T-helper 2 cell treated with Interferon-gamma antibody and Interleukin-4, amounts not matched to agents 5 μg/mL and 100 μg/mL, for 36 hours (primary cell): ENCODE measurements around the gene FOXN3.
"Not testable (repeated sequence)": the region's sequence is repeated elsewhere in the genome, so short reads cannot be mapped to it uniquely, and the experiment has no call there.

Experiments
- DNase-seq: peaks from one replicate; pipeline ENCODE4 v3.0.0; 2021; ENCODE audit warnings: low spot score
- H3K27ac Mint-ChIP-seq: one replicate; pipeline ENCODE4 v1.8.0; 2021; ENCODE audit warnings: mild to moderate bottlenecking, mixed read lengths
- H3K27me3 Mint-ChIP-seq: one replicate; pipeline ENCODE4 v1.8.0; 2021; ENCODE audit warnings: low read depth, mixed read lengths
- H3K36me3 Mint-ChIP-seq: one replicate; pipeline ENCODE4 v1.8.0; 2021; ENCODE audit warnings: low read depth, mixed read lengths
- H3K4me1 Mint-ChIP-seq: one replicate; pipeline ENCODE4 v1.8.0; 2021; ENCODE audit warnings: low read depth, mixed read lengths
- H3K4me3 Mint-ChIP-seq: one replicate; pipeline ENCODE4 v1.8.0; 2022; ENCODE audit warnings: mild to moderate bottlenecking, moderate library complexity, mixed read lengths
- H3K9me3 Mint-ChIP-seq: one replicate; pipeline ENCODE4 v1.8.0; 2021; ENCODE audit warnings: mixed read lengths

The FOXN3 gene

DNA sequence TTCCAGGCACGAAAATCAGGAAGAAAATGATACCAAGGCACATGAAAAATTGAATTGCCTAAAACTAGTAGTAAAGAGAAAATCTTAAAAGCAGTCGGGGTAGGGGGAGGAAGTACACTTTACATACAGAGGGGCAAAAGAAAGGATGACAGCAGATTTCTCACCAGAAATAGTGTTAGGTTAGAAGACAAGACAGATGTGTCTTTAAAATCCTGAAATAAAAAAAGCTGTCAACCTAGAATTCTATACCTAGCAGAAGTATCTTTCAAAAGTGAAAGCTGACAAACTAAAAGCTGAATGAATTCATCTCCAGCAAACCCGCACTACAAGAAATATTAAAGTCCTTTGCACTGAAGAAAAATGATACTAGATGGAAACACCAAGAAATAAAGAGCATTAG lies 280.4 kb downstream of the FOXN3 start:
- no peaks in the 10 kb centered on the region for H3K27me3 Mint-ChIP-seq
- H3K4me1 Mint-ChIP-seq, result no peaks in the 10 kb centered on the region
- H3K4me3 Mint-ChIP-seq, result no peak overlapping the region
- DNase-seq, result no peak
- no peaks in the 10 kb centered on the region for H3K36me3 Mint-ChIP-seq
- peaks cover 20% of the 10 kb centered on the region for H3K9me3 Mint-ChIP-seq
- H3K27ac Mint-ChIP-seq, result no peak overlapping the region

DNA sequence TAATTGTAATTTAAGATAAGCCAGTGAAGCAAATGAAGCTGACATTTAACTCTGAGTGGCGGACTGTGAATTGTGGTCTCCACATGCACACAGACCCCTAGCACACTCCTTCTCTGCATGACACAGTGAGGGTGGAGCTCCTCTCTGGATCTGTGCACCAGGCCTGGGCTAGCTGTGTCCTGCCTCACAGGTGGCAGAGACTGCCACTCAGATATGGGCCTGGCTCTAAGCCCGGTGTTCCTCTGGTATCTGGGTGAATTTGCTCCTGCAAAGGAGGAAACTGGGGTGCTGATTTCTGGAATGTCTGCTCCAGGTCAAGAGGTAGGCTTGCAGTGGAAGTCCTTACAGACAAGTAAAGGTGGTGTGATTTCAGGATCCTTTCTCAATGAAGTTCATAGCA lies 282.4 kb downstream of the FOXN3 start:
- H3K4me1 Mint-ChIP-seq, result no peaks in the 10 kb centered on the region
- H3K27ac Mint-ChIP-seq, result no peak overlapping the region
- H3K27me3 Mint-ChIP-seq, result no peaks in the 10 kb centered on the region
- H3K36me3 Mint-ChIP-seq, result no peaks in the 10 kb centered on the region
- H3K9me3 Mint-ChIP-seq, result peaks cover 20% of the 10 kb centered on the region
- H3K4me3 Mint-ChIP-seq, result no peak overlapping the region
- no peak for DNase-seq

GRCh38 chr14:89131004-89131750 lies 285.9 kb downstream of the FOXN3 start:
- peaks cover 2% of the 10 kb centered on the region for H3K27me3 Mint-ChIP-seq
- no peak for DNase-seq
- H3K36me3 Mint-ChIP-seq, result no peaks in the 10 kb centered on the region
- H3K4me1 Mint-ChIP-seq, result no peaks in the 10 kb centered on the region
- no peak overlapping the region for H3K27ac Mint-ChIP-seq
- H3K4me3 Mint-ChIP-seq, result no peak overlapping the region
- peaks cover 10% of the 10 kb centered on the region for H3K9me3 Mint-ChIP-seq

GRCh38 chr14:89129570-89129969 lies 287.5 kb downstream of the FOXN3 start:
- Mint-ChIP-seq H3K27me3 (peaks cover 6% of the 10 kb centered on the region), H3K4me3 (no peak overlapping the region), H3K4me1 (no peaks in the 10 kb centered on the region), H3K9me3 (no peaks in the 10 kb centered on the region), H3K36me3 (no peaks in the 10 kb centered on the region), H3K27ac (no peak overlapping the region)
- no peak for DNase-seq

DNA sequence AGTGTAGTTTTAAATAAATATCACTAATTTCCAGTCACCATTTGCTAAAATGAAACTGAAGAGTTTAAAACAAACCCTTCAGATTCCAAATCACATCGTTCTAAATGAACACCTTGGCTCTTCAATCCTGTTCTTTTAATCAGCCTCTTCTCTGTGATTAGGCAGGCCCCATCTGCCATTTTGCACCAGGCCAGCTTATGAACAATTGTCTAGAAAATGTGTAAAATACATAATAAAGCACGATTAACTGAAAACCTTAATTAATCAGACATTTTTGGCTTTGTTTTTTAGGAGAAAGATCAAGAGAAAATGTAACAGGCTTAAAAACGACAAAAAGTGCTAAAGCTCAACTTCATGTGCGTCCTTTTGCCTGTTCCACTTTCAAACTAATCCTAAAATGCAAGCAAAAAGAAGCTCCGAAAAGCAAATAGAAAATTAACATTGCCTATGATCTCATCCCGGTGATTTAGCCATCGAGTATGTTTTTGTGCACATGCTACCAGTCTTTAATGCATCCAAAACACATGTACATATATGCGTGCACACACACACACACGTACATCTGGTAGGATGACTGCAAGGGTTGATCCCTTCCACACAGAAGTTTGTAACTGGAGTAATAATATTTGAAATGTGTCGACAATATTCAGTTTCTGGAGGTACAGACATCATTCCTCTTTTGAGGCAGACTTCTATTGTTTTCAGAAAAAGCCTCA lies 288.6 kb downstream of the FOXN3 start:
- H3K27ac Mint-ChIP-seq, result no peak overlapping the region
- no peaks in the 10 kb centered on the region for H3K4me1 Mint-ChIP-seq
- no peaks in the 10 kb centered on the region for H3K36me3 Mint-ChIP-seq
- H3K9me3 Mint-ChIP-seq, result no peaks in the 10 kb centered on the region
- H3K4me3 Mint-ChIP-seq, result no peak overlapping the region
- DNase-seq, result no peak
- peaks cover 8% of the 10 kb centered on the region for H3K27me3 Mint-ChIP-seq

DNA sequence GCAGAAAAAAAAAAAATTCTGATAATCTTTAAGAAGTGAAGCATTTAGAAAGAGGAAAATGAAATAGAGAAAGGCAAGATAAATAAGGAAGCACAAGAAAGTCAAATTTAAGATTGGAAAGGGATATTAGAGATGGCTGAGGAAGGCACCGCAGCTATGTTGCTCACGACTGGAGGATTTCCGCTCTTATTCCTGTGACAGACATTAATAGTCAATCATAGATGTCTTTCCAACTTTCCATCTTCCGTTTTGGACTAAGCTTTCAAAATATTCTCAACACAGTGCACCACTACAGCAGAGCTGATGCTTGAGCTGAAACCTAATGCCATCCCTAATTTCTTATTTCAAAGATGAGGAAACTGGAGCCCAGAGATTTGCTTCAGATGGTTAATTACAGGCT lies 290.6 kb downstream of the FOXN3 start:
- no peaks in the 10 kb centered on the region for H3K36me3 Mint-ChIP-seq
- no peak overlapping the region for H3K27ac Mint-ChIP-seq
- H3K4me1 Mint-ChIP-seq, result no peaks in the 10 kb centered on the region
- peaks cover 8% of the 10 kb centered on the region for H3K27me3 Mint-ChIP-seq
- H3K9me3 Mint-ChIP-seq, result no peaks in the 10 kb centered on the region
- no peak overlapping the region for H3K4me3 Mint-ChIP-seq
- DNase-seq, result no peak

GRCh38 chr14:89125216-89125615 lies 291.8 kb downstream of the FOXN3 start:
- Mint-ChIP-seq H3K27ac (no peak overlapping the region), H3K27me3 (peaks cover 8% of the 10 kb centered on the region), H3K4me3 (no peak overlapping the region), H3K36me3 (no peaks in the 10 kb centered on the region), H3K9me3 (no peaks in the 10 kb centered on the region), H3K4me1 (no peaks in the 10 kb centered on the region)
- no peak for DNase-seq

- H3K27ac Mint-ChIP-seq, result no peak overlapping the region
- no peaks in the 10 kb centered on the region for H3K4me1 Mint-ChIP-seq
- H3K36me3 Mint-ChIP-seq, result no peaks in the 10 kb centered on the region
- H3K9me3 Mint-ChIP-seq, result no peaks in the 10 kb centered on the region
- no peak overlapping the region for H3K4me3 Mint-ChIP-seq
- DNase-seq, result no peak
- H3K27me3 Mint-ChIP-seq, result peaks cover 8% of the 10 kb centered on the region
These were observed 293.2 kb downstream of the FOXN3 start for GRCh38 chr14:89123851-89124250.

- peaks cover 6% of the 10 kb centered on the region for H3K27me3 Mint-ChIP-seq
- H3K27ac Mint-ChIP-seq, result no peak overlapping the region
- no peaks in the 10 kb centered on the region for H3K9me3 Mint-ChIP-seq
- H3K36me3 Mint-ChIP-seq, result no peaks in the 10 kb centered on the region
- no peaks in the 10 kb centered on the region for H3K4me1 Mint-ChIP-seq
- no peak for DNase-seq
- H3K4me3 Mint-ChIP-seq, result no peak overlapping the region
These were observed 293.8 kb downstream of the FOXN3 start for GRCh38 chr14:89123215-89123614.

DNA sequence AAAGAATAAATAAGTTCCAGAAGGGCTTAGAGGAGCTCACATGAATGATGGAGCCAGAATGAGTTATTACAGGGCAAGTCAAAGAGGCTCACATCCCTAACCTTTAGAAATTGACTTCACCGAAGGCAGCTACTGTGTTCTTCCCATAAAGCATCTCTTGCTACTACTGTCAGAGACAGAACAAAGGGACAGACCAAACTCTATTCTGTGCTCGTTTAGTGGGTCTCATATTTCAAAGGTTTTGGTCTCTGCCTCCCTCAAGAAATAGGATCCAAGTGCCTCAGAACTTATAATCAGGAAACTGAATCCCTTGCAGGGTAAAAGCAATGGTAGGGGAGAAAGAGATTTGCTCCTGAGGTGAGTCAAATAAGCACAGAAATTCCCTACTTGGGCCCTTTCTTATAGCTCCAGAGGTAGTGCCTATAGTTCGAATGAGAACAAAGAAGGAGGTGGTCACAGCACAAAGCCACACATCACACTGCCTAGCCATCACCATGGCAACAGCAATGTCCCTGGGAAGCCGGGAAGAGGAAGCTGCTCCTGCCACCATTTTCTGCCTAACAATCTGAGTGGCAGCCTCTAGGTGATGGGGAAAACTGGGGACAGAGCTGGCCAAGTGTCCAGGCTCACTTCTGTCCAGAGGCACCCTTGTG lies 294.9 kb downstream of the FOXN3 start:
- Mint-ChIP-seq H3K27ac (no peak overlapping the region), H3K36me3 (no peaks in the 10 kb centered on the region), H3K4me3 (no peak overlapping the region), H3K4me1 (no peaks in the 10 kb centered on the region), H3K9me3 (no peaks in the 10 kb centered on the region), H3K27me3 (peaks cover 6% of the 10 kb centered on the region)
- DNase-seq, result no peak

- H3K4me1 Mint-ChIP-seq, result no peaks in the 10 kb centered on the region
- no peaks in the 10 kb centered on the region for H3K27me3 Mint-ChIP-seq
- no peaks in the 10 kb centered on the region for H3K36me3 Mint-ChIP-seq
- no peak overlapping the region for H3K4me3 Mint-ChIP-seq
- no peak overlapping the region for H3K27ac Mint-ChIP-seq
- H3K9me3 Mint-ChIP-seq, result no peaks in the 10 kb centered on the region
- no peak for DNase-seq
These were observed 300.0 kb downstream of the FOXN3 start for GRCh38 chr14:89117012-89117411.

GRCh38 chr14:89114109-89114508 lies 302.9 kb downstream of the FOXN3 start:
- no peak overlapping the region for H3K4me3 Mint-ChIP-seq
- no peaks in the 10 kb centered on the region for H3K36me3 Mint-ChIP-seq
- H3K27ac Mint-ChIP-seq, result no peak overlapping the region
- H3K4me1 Mint-ChIP-seq, result no peaks in the 10 kb centered on the region
- H3K9me3 Mint-ChIP-seq, result no peaks in the 10 kb centered on the region
- no peaks in the 10 kb centered on the region for H3K27me3 Mint-ChIP-seq
- DNase-seq, result no peak

DNA sequence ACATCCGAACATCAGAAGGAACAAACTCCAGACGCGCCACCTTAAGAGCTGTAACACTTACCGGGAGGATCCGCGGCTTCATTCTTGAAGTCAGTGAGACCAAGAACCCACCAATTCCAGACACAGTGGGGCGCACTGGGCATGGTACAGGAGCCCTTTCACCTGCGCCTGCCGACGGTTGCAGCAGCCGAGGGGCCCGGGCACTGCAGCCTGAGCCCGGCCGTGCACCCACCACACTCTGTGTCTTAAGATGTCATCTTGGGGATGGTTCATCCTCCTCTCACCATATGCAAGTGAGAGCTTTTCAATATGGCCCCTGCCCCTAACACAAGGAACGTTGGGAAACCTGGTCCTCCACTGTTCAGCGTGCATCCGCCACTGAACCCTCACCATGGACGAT lies 304.3 kb downstream of the FOXN3 start:
- Mint-ChIP-seq H3K36me3 (no peaks in the 10 kb centered on the region), H3K27me3 (no peaks in the 10 kb centered on the region), H3K9me3 (no peaks in the 10 kb centered on the region), H3K4me1 (no peaks in the 10 kb centered on the region), H3K27ac (no peak overlapping the region), H3K4me3 (no peak overlapping the region)
- no peak for DNase-seq

DNA sequence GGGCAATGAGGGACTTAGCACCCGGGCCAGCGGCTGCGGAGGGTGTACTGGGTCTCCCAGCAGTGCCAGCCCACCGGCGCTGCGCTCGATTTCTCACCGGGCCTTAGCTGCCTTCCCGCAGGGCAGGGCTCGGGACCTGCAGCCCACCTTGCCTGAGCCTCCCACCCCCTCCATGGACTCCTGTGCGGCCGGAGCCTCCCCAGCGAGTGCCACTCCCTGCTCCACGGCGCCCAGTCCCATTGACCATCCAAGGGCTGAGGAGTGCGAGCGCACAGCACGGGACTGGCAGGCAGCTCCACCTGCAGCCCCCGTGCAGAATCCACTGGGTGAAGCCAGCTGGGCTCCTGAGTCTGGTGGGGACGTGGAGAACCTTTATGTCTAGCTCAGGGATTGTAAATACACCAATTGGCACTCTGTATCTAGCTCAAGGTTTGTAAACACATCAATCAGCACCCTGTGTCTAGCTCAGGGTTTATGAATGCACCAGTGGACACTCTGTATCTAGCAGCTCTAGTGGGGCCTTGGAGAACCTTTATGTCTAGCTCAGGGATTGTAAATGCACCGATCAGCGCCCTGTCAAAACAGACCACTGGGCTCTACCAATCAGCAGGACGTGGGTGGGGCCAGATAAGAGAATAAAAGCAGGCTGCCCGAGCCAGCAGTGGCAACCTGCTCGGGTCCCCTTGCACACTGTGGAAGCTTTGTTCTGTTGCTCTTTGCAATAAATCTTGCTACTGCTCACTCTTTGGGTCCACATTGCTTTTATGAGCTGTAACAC lies 305.1 kb downstream of the FOXN3 start:
- not testable (repeated sequence) for H3K27me3 Mint-ChIP-seq, DNase-seq, H3K4me3 Mint-ChIP-seq, H3K4me1 Mint-ChIP-seq, H3K36me3 Mint-ChIP-seq, H3K9me3 Mint-ChIP-seq, H3K27ac Mint-ChIP-seq
